Testis (tissue), 3 donors: Measurements from ENCODE around the gene SPAG9. TPM values are rescaled to one million over a fixed set of nuclear protein-coding genes. Genes with fewer than 3 reads are reported as not detected.

Experiments
- DNase-seq: peaks from one replicate; pipeline ENCODE4 v3.0.0-alpha.2; 2019
- H3K27ac ChIP-seq, 2 donors: fragments of 200-600 bp; sonication (generic); one replicate each; pipeline ENCODE4 v1.5.1; 2019
- H3K27me3 ChIP-seq: fragments of 200-600 bp; sonication (generic); one replicate; pipeline ENCODE4 v1.5.1; 2019
- H3K36me3 ChIP-seq: fragments of 200-600 bp; sonication (generic); one replicate; pipeline ENCODE4 v1.5.1; 2017; ENCODE audit warnings: low read depth; ENCODE audit errors: missing control alignments
- H3K4me1 ChIP-seq: fragments of 200-600 bp; sonication (generic); one replicate; pipeline ENCODE4 v1.5.1; 2019
- H3K4me3 ChIP-seq, 2 donors: fragments of 200-600 bp; sonication (generic); one replicate each; pipeline ENCODE4 v1.5.1; 2017 to 2019
- H3K9me3 ChIP-seq: fragments of 200-600 bp; sonication (generic); one replicate; pipeline ENCODE4 v1.5.1; 2017
- CTCF ChIP-seq, 3 experiments: fragments of 450-650 bp in 2 of 3; fragments of 200-600 bp in 1 of 3; sonication (generic) in 1 of 3; IDR thresholded peaks; one replicate each; pipeline ENCODE4 v1.5.1; 2016 to 2019; ENCODE audit warnings: antibody characterized with exemption in 3 of 3, mild to moderate bottlenecking in 2 of 3, moderate library complexity in 1 of 3
- POLR2A ChIP-seq: fragments of 450-650 bp; IDR thresholded peaks from one replicate; pipeline ENCODE4 v1.6.1; 2017; ENCODE audit warnings: antibody characterized with exemption, mild to moderate bottlenecking, moderate library complexity
- WGBS, 2 donors: methylation state at CpG; one replicate each; pipeline ENCODE4 v1.1.5; 2018; 5-methylcytosine and 5-hydroxymethylcytosine counted together
- intact Hi-C: fragments of 100-400 bp; cut with DNase I; formaldehyde crosslinking; loops from one replicate; pipeline ENCODE4 v1.15.1; 2023; ENCODE audit warnings: low total_unique reads
- polyA plus RNA-seq: library from polyadenylated mRNA; stranded (reverse); fragments of 350-450 nt; fragmentation: Illumina TruSeq; extraction: RNeasy Lipid Tissue Mini Kit (QIAGEN cat#74804); gene quantifications from one replicate; pipeline ENCODE4 v1.2.3, GENCODE V29; 2014; ENCODE audit warnings: low read depth, low replicate concordance; ENCODE audit not compliant: insufficient read depth
- total RNA-seq, 2 donors: library from RNA; depleted of rRNA; stranded (reverse); fragments of >200 nt; gene quantifications; one replicate each; pipeline ENCODE4 v1.2.3, GENCODE V29; 2016

The SPAG9 gene
- total and polyA plus RNA-seq, 3 donors from 2014 or later, result 157 to 165 (median 159) TPM

GRCh38 chr17:50925296-50925891 is 195.3 kb downstream of the SPAG9 start:
- 87 to 89% methylated on average over 6 of the region's 6 CpGs for WGBS, 2 donors
- Histone ChIP-seq H3K4me1 (peaks cover 2% of the 10 kb centered on the region), H3K4me3 (no peak overlapping the region), H3K27me3 (no peaks in the 10 kb centered on the region), H3K27ac (no peak overlapping the region), H3K36me3 (no peaks in the 10 kb centered on the region), H3K9me3 (no peaks in the 10 kb centered on the region)
- no peak for TF ChIP-seq POLR2A
- TF ChIP-seq CTCF (IDR thresholded peaks at IDR 0.05), result no peak
- no peak for DNase-seq
- intact Hi-C loops, result no loop called here

- H3K27me3 ChIP-seq, result no peaks in the 10 kb centered on the region
- no peak overlapping the region for H3K4me3 ChIP-seq
- intact Hi-C loops, result no loop called here
- H3K9me3 ChIP-seq, result no peaks in the 10 kb centered on the region
- H3K4me1 ChIP-seq, result peaks cover under 1% of the 10 kb centered on the region
- no peaks in the 10 kb centered on the region for H3K36me3 ChIP-seq
- TF ChIP-seq POLR2A (no peak), CTCF (IDR thresholded peaks at IDR 0.05) (no peak)
- no peak for DNase-seq
- H3K27ac ChIP-seq, result no peak overlapping the region
- 93 to 96% methylated on average over 3 of the region's 3 CpGs for WGBS, 2 donors
Measured at GRCh38 chr17:50924800-50925199, 195.9 kb downstream of the SPAG9 start.

GRCh38 chr17:50924300-50924699 is 196.4 kb downstream of the SPAG9 start:
- intact Hi-C loops, result no loop called here
- no peak overlapping the region for H3K27ac ChIP-seq
- DNase-seq, result no peak
- WGBS, 2 donors, result 93% methylated on average over 4 of the region's 4 CpGs
- no peaks in the 10 kb centered on the region for H3K36me3 ChIP-seq
- TF ChIP-seq CTCF (IDR thresholded peaks at IDR 0.05) (no peak), POLR2A (no peak)
- H3K9me3 ChIP-seq, result no peaks in the 10 kb centered on the region
- H3K4me1 ChIP-seq, result peaks cover 5% of the 10 kb centered on the region
- no peak overlapping the region for H3K4me3 ChIP-seq
- H3K27me3 ChIP-seq, result no peaks in the 10 kb centered on the region

- Histone ChIP-seq H3K36me3 (no peaks in the 10 kb centered on the region), H3K4me3 (no peak overlapping the region), H3K9me3 (no peaks in the 10 kb centered on the region), H3K27ac (no peak overlapping the region), H3K27me3 (no peaks in the 10 kb centered on the region), H3K4me1 (peaks cover 5% of the 10 kb centered on the region)
- intact Hi-C loops, result no loop called here
- no peak for TF ChIP-seq CTCF (IDR thresholded peaks at IDR 0.05)
- WGBS, 2 donors, result 68 to 92% methylated on average over 2 of the region's 2 CpGs
- DNase-seq, result no peak
Measured at GRCh38 chr17:50923611-50924010, 197.1 kb downstream of the SPAG9 start.

GRCh38 chr17:50922721-50923405 is 197.8 kb downstream of the SPAG9 start:
- DNase-seq, result no peak
- no peak overlapping the region for H3K4me3 ChIP-seq
- 76 to 97% methylated on average over 3 to 6 of the region's 6 CpGs for WGBS, 2 donors
- no peak for TF ChIP-seq POLR2A
- no peak for TF ChIP-seq CTCF (IDR thresholded peaks at IDR 0.05)
- H3K27me3 ChIP-seq, result no peaks in the 10 kb centered on the region
- H3K36me3 ChIP-seq, result no peaks in the 10 kb centered on the region
- intact Hi-C loops, result no loop called here
- H3K9me3 ChIP-seq, result no peaks in the 10 kb centered on the region
- H3K4me1 ChIP-seq, result peaks cover 5% of the 10 kb centered on the region
- H3K27ac ChIP-seq, result no peak overlapping the region
